ENCODE measurements around the gene CYB561.

The CYB561 gene

GRCh38 chr17:63431939-63432804, 13.9 kb downstream of the CYB561 start:
- DNase-seq (ENCODE audit: low read depth) = no peak

GRCh38 chr17:63431618-63431938, 14.5 kb downstream of the CYB561 start:
- no peak for DNase-seq (ENCODE audit: low read depth)

- no peak for DNase-seq (ENCODE audit: low read depth)
Measured at GRCh38 chr17:63430223-63430622, 15.9 kb downstream of the CYB561 start.

- DNase-seq (ENCODE audit: low read depth) = no peak
Measured at GRCh38 chr17:63429766-63430165, 16.3 kb downstream of the CYB561 start.

- DNase-seq (ENCODE audit: low read depth) = no peak
Measured at GRCh38 chr17:63426917-63427308, 19.2 kb downstream of the CYB561 start.

GRCh38 chr17:63426041-63426916, 19.8 kb downstream of the CYB561 start:
- DNase-seq (ENCODE audit: low read depth) = no peak

GRCh38 chr17:63425483-63425882, 20.6 kb downstream of the CYB561 start:
- DNase-seq (ENCODE audit: low read depth) = no peak

GRCh38 chr17:63423963-63424362, 22.1 kb downstream of the CYB561 start:
- no peak for DNase-seq (ENCODE audit: low read depth)

GRCh38 chr17:63423251-63423950, 22.7 kb downstream of the CYB561 start:
- DNase-seq (ENCODE audit: low read depth) = no peak

- no peak for DNase-seq (ENCODE audit: low read depth)
Measured at GRCh38 chr17:63421681-63422645, 24.1 kb downstream of the CYB561 start.

- no peak for DNase-seq (ENCODE audit: low read depth)
Measured at GRCh38 chr17:63420868-63421680, 25.0 kb downstream of the CYB561 start.

- DNase-seq (ENCODE audit: low read depth) = no peak
Measured at GRCh38 chr17:63419949-63420867, 25.9 kb downstream of the CYB561 start.

GRCh38 chr17:63419398-63419797, 26.7 kb downstream of the CYB561 start:
- no peak for DNase-seq (ENCODE audit: low read depth)

GRCh38 chr17:63418540-63418939, 27.6 kb downstream of the CYB561 start:
- no peak for DNase-seq (ENCODE audit: low read depth)

- DNase-seq (ENCODE audit: low read depth) = no peak
Measured at GRCh38 chr17:63414222-63414621, 31.9 kb downstream of the CYB561 start.

- DNase-seq (ENCODE audit: low read depth) = no peak
Measured at GRCh38 chr17:63413128-63413527, 33.0 kb downstream of the CYB561 start.

GRCh38 chr17:63412234-63412633, 33.9 kb downstream of the CYB561 start:
- no peak for DNase-seq (ENCODE audit: low read depth)

- DNase-seq (ENCODE audit: low read depth) = no peak
Measured at GRCh38 chr17:63407741-63408330, 38.3 kb downstream of the CYB561 start.
